Activated B cell treated with CpG ODN at 0.5 μM for 24 hours (primary cell): ENCODE results near the gene TTC7B. TPM values are rescaled to one million over a fixed set of nuclear protein-coding genes. Genes with fewer than 3 reads are reported as not detected.

Source experiments
- ATAC-seq: fragments of 200-7000 bp; cut with Tn5 transposase; one replicate; pipeline ENCODE4 v1.10.0; 2021; ENCODE audit warnings: low read depth, mild to moderate bottlenecking, moderate library complexity
- CTCF ChIA-PET: fragments of 350-600 bp; sonication (Branson Sonifier 250); formaldehyde crosslinking; loops from one replicate; lab custom pipeline; 2021; ENCODE audit warnings: antibody characterized with exemption; lab: Charles Lee
- POLR2A ChIA-PET: fragments of 350-600 bp; sonication (Branson Sonifier 250); formaldehyde crosslinking; loops from one replicate; lab custom pipeline; 2021; ENCODE audit warnings: antibody characterized with exemption; lab: Charles Lee
- DNase-seq: peaks from one replicate; pipeline ENCODE4 v3.0.0; 2022
- H3K27ac Mint-ChIP-seq: one replicate; pipeline ENCODE4 v1.8.0; 2020; ENCODE audit warnings: mixed read lengths
- H3K27me3 Mint-ChIP-seq: one replicate; pipeline ENCODE4 v1.8.0; 2021; ENCODE audit warnings: mixed read lengths
- H3K36me3 Mint-ChIP-seq: one replicate; pipeline ENCODE4 v1.8.0; 2021; ENCODE audit warnings: low read depth, mixed read lengths
- H3K4me1 Mint-ChIP-seq: one replicate; pipeline ENCODE4 v1.8.0; 2021; ENCODE audit warnings: mixed read lengths
- H3K4me3 Mint-ChIP-seq: one replicate; pipeline ENCODE4 v1.8.0; 2020; ENCODE audit warnings: mild to moderate bottlenecking, mixed read lengths
- H3K9me3 Mint-ChIP-seq: one replicate; pipeline ENCODE4 v1.8.0; 2020; ENCODE audit warnings: mixed read lengths
- intact Hi-C: fragments of 100-400 bp; cut with micrococcal nuclease; formaldehyde crosslinking; loops from one replicate; pipeline ENCODE4 v1.15.1; 2024
- total RNA-seq: library from RNA; stranded (reverse); gene quantifications from 2 replicates; pipeline ENCODE4 v1.2.3, GENCODE V29; 2022
- TF ChIP-seq, protein P1 (sequence below): fragments of 200-600 bp; IDR thresholded peaks from one replicate; pipeline ENCODE4 v1.8.0; 2022; ENCODE audit warnings: antibody characterized with exemption, mild to moderate bottlenecking

Gene TTC7B
- total RNA-seq, 1 donor from 2014 or later = 1.9 TPM

DNA sequence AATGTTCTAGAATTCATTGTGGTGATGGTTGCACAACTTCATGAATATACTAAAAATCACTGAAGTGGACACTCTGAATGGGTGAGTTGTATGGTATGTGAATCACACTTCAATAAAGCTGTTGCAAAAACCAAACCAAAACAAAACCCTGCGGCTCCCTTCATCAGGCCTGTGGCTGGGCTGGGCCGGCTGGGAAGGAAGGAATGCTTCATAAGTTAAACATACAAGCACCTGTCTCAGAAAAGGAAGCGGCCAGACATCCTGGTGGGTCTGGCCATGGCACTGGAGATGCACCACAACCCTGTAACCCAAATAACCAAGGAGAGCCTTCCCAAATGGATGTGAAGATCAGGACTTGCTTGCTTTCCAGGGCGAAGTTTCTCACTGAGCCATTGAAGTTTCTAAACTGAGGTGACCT lies 34.9 kb downstream of the TTC7B start:
- ATAC-seq (no peak), DNase-seq (no peak)
- ChIA-PET CTCF (no interaction called here), POLR2A (no interaction called here)
- no peak overlapping the region for H3K4me3 Mint-ChIP-seq
- no peak overlapping the region for H3K27ac Mint-ChIP-seq
- H3K36me3 Mint-ChIP-seq = no peaks in the 10 kb centered on the region
- no peaks in the 10 kb centered on the region for H3K4me1 Mint-ChIP-seq
- H3K27me3 Mint-ChIP-seq = no peaks in the 10 kb centered on the region
- TF ChIP-seq, protein P1, sequence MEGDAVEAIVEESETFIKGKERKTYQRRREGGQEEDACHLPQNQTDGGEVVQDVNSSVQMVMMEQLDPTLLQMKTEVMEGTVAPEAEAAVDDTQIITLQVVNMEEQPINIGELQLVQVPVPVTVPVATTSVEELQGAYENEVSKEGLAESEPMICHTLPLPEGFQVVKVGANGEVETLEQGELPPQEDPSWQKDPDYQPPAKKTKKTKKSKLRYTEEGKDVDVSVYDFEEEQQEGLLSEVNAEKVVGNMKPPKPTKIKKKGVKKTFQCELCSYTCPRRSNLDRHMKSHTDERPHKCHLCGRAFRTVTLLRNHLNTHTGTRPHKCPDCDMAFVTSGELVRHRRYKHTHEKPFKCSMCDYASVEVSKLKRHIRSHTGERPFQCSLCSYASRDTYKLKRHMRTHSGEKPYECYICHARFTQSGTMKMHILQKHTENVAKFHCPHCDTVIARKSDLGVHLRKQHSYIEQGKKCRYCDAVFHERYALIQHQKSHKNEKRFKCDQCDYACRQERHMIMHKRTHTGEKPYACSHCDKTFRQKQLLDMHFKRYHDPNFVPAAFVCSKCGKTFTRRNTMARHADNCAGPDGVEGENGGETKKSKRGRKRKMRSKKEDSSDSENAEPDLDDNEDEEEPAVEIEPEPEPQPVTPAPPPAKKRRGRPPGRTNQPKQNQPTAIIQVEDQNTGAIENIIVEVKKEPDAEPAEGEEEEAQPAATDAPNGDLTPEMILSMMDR = no peak
- no peaks in the 10 kb centered on the region for H3K9me3 Mint-ChIP-seq
- intact Hi-C loops = no loop called here

DNA sequence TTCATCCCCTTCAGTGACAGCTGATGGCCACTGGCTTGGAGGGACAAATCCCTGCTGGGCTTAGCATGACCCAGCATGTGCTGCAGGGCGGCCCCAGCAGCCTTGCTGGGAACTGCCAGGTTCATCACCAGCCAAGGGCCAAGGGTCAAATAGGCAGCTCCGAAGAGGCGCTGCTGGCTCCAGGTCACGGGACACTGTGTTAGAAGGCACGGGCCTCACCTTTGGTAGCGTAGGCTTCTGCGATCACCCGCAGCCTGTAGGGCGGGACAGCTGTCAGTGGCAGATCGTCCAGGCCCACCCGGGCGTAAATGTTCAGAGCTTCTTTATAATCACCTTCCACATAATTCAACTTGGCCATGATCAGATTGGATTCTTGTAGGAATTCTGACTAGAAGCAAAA lies 35.7 kb downstream of the TTC7B start:
- ATAC-seq (no peak), DNase-seq (no peak)
- no peak overlapping the region for H3K27ac Mint-ChIP-seq
- no peaks in the 10 kb centered on the region for H3K4me1 Mint-ChIP-seq
- H3K4me3 Mint-ChIP-seq = no peak overlapping the region
- intact Hi-C loops = no loop called here
- ChIA-PET POLR2A (no interaction called here), CTCF (no interaction called here)
- no peaks in the 10 kb centered on the region for H3K9me3 Mint-ChIP-seq
- H3K27me3 Mint-ChIP-seq = no peaks in the 10 kb centered on the region
- TF ChIP-seq, protein P1 = no peak
- no peaks in the 10 kb centered on the region for H3K36me3 Mint-ChIP-seq

DNA sequence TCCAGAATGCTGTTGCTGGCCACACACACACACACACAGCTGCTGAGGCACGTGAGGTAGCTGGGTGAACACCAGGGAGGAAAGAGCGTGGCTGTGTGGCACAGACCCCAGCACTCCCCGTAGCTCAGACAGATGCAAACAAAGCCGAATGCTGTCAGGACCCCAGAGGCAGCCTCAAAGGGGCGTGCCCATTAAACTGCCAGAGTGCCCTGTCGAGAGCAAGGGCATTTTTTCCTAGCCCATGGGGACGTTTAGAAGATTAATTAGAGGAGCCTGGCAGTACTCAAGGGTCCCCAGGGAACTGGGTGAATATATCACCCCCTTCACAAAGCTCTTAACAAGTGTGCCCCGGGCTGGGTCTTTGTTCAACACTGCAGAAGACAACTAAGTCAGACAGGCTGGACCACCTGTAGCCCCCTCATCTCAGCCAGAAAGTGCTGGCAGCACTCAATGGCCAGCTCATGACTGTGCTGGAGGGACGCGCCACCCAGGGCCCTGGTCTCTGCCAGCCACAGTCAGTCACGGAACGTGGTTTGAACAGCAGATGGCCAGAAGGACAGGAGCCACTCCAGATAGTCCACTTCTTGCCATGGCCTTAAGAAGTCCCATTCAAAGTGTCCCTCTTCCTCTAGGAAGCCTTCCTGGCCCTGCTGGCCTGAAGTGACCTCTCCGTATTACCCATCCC lies 37.5 kb downstream of the TTC7B start:
- DNase-seq (no peak), ATAC-seq (no peak)
- intact Hi-C loops = no loop called here
- TF ChIP-seq, protein P1 = no peak
- Mint-ChIP-seq H3K4me3 (no peak overlapping the region), H3K4me1 (no peaks in the 10 kb centered on the region), H3K27me3 (no peaks in the 10 kb centered on the region), H3K9me3 (no peaks in the 10 kb centered on the region), H3K27ac (no peak overlapping the region), H3K36me3 (no peaks in the 10 kb centered on the region)
- ChIA-PET POLR2A (no interaction called here), CTCF (no interaction called here)

DNA sequence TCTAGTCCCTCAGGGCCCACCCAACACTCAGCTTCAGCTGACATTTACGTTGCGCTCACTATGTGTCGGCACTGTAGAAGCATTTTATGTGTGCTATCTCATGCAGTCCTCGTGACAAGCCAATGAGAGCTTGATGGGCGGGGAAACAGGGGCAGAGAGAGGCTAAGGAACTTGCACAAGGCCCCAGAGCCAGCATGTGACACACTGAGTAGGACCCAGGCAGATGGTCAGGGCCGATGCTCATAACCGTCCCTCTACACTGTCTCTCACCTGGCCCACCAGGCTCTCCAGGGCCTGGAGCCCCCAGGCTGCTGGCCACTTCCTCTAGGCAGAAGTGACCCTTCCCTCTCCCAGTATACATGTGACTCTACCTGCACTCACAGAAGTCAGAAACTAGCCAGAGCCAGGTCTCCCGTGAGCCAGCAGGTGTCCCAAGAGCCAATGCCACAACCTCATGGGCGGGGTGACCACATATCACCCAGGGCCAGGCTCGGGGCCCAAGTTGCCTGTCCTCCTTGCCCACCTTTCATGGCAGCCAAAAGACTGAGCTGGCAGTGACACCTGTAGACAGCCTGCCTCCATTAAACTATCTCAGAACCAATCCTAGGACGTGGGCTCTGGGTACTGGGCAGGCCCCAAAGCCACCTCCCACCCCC lies 38.3 kb downstream of the TTC7B start:
- Mint-ChIP-seq H3K4me1 (no peaks in the 10 kb centered on the region), H3K36me3 (no peaks in the 10 kb centered on the region), H3K27me3 (no peaks in the 10 kb centered on the region), H3K27ac (no peak overlapping the region), H3K9me3 (no peaks in the 10 kb centered on the region), H3K4me3 (no peak overlapping the region)
- DNase-seq (no peak), ATAC-seq (no peak)
- ChIA-PET POLR2A (no interaction called here), CTCF (no interaction called here)
- intact Hi-C loops = no loop called here
- TF ChIP-seq, protein P1 = no peak

DNA sequence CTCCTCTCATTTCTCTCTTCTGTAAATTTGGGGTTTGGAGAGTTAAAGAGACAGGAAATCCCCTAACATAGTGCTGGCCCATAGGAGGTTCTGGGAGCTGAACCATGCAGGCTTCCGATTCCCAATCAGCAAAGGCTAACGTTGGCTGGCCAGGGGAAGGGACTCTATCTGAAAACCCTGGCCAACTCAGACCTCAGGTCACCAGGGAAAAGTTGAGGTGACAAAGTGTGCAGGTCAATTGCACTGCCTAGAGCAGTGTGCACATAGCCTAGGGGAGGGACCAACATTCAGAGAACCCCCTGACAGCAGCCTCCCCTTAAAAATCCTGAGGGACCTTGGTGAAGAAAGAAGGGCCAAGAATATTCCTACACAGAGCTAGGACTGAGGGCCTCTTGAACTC lies 38.9 kb downstream of the TTC7B start:
- ATAC-seq = no peak
- CTCF ChIA-PET = no interaction called here
- TF ChIP-seq, protein P1 = no peak

More for the DNA sequence above, 38.9 kb downstream of the TTC7B start:
- Mint-ChIP-seq H3K27ac (no peak overlapping the region), H3K27me3 (no peaks in the 10 kb centered on the region), H3K4me3 (no peak overlapping the region), H3K36me3 (no peaks in the 10 kb centered on the region), H3K4me1 (no peaks in the 10 kb centered on the region), H3K9me3 (no peaks in the 10 kb centered on the region)
- intact Hi-C loops = no loop called here
- DNase-seq = no peak
- POLR2A ChIA-PET = no interaction called here
